Stomach (tissue), 4 donors: ENCODE results near the gene DOCK2.

Experiments used
- CTCF ChIP-seq, 7 experiments: fragments of 450-650 bp in 4 of 7; fragments of 200-600 bp in 3 of 7; sonication (generic) in 3 of 7; IDR thresholded peaks; one replicate each; pipeline ENCODE4 v1.5.1; 2016 to 2019; ENCODE audit warnings: antibody characterized with exemption in 7 of 7, control low read depth in 2 of 7, mild to moderate bottlenecking in 1 of 7
- EP300 ChIP-seq: sonication (generic); formaldehyde crosslinking; IDR thresholded peaks from one replicate; pipeline ENCODE4 v1.6.1; 2017; ENCODE audit warnings: antibody characterized with exemption
- POLR2A ChIP-seq, 4 donors: fragments of 450-650 bp; IDR thresholded peaks; one replicate each; pipeline ENCODE4 v1.6.1; 2016; ENCODE audit warnings: antibody characterized with exemption in 4 of 4, control low read depth in 2 of 4, mild to moderate bottlenecking in 1 of 4, moderate library complexity in 1 of 4

GRCh38 chr5:169801324-169801777, 164.3 kb downstream of the DOCK2 start:
- TF ChIP-seq CTCF (IDR thresholded peaks at IDR 0.05) (no peak), EP300 (no peak), POLR2A (IDR thresholded peaks at IDR 0.05) (no peak)
